NT2/D1 (cell line): ENCODE results near the gene BBOF1.

Source experiments
- YY1 ChIP-seq: IDR thresholded peaks from 2 replicates; pipeline ENCODE4 v1.6.1; 2011; ENCODE audit not compliant: insufficient read length, insufficient read depth
- ZNF274 ChIP-seq: IDR thresholded peaks from 2 replicates; pipeline ENCODE4 v1.6.1; 2011; ENCODE audit warnings: mild to moderate bottlenecking, low read depth, low read length

GRCh38 chr14:74085047-74085637 is 66.0 kb downstream of the BBOF1 start:
- TF ChIP-seq YY1 = no peak
- no peak for TF ChIP-seq ZNF274
